ENCODE measurements around the gene ITFG1.

Gene ITFG1

DNA sequence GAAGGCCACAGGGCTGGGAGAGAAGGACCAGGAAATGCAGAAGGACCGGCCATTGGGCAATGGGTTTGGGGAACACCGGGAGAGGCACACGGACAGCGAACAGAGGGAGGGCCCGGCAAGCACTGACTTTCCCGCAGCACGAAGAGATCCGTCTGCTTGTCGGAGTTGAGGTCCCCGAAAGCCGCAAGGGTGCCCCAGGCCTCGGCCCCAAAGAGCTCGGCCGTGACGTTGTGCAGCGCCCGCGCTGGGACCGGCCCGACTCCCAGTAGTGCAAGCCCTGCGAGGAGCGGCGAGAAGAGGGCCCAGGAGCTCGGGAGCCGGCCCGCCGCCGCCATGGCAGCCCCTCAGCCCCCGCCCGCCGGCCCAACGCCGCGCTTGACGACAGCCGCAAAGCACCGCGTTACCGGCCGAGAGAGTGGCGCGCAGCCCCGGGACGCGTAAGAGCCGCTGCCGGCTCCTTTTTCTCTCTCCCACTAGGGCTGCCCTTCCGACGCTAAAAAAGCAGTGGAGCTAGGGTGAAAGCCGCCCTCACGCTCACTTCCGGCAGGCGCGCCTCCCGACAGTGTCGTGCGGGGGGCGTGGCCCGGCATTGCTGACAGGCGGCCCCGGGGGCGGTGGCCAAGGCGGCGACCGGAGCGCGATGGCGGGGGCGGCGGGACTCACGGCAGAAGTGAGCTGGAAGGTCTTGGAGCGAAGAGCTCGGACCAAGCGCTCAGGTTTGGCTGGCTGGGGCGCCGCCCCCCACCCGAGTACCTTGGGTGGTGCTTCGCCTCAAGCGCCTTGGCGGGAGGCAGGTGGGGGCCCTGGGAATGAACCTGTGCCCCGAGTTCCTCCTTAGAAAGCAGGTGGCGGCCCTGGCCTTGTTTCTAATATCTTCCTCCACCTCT lies at the start of gene ITFG1, which contains the start of gene PHKB:
TSS of gene ITFG1 (minus strand) at position 353 of the 887 bp plus-strand sequence. CDS start at position 335, 18 bp downstream.
TSS of gene PHKB (plus strand) at position 621 of the 887 bp plus-strand sequence. CDS start at position 641, 20 bp downstream.
- H3K27ac ChIP-seq (ENCODE audit: low read depth in 2 of 2, low read length in 2 of 2) = peak within 1 kb of the TSS; percentile 96 to 99
- no peaks in the 10 kb centered on the region for H3K27me3 ChIP-seq (ENCODE audit: control insufficient read depth in 2 of 2, insufficient read depth in 2 of 2, low read length in 2 of 2)
- H3K36me3 ChIP-seq (ENCODE audit: control insufficient read depth in 2 of 2, insufficient read depth in 2 of 2, low read length in 2 of 2) = peaks cover 0 to 2% of the 10 kb centered on the region in 2 donors
- H3K4me3 ChIP-seq (ENCODE audit: low read length in 2 of 2) = peak within 1 kb of the TSS; percentile 99
- peak within 1 kb of the TSS; percentile 92 to 93 for H3K9ac ChIP-seq (ENCODE audit: low read depth in 1 of 2, low read length in 2 of 2)
- no peaks in the 10 kb centered on the region for H3K9me3 ChIP-seq (ENCODE audit: control insufficient read depth in 2 of 2, low read length in 2 of 2)
- peaks cover 13 to 14% of the 10 kb centered on the region in 2 donors for H3K4me1 ChIP-seq (ENCODE audit: control insufficient read depth in 2 of 2, insufficient read depth in 2 of 2, low read length in 2 of 2)

DNA sequence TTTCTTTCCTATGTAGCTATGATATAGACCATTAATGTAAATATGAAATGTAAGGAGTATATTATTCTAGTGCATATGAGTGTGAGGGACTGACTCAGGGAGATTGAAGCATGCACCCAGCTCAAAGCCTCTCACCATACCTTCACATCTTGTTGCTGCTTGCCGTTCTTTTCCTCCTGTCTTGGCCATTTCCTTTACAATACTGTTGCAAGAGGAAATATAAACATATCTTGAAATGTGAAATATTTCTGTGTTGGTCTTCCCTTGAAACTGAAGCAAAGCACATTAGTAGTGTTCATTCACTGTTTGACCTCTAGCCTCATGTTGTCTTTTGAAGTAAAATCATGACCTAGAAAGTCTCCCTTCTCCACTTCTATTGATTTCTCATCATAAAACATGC lies 46.8 kb upstream of the ITFG1 start:
- Histone ChIP-seq H3K9ac (ENCODE audit: low read depth in 1 of 2, low read length in 2 of 2) (no peak overlapping the region), H3K27ac (ENCODE audit: low read depth in 2 of 2, low read length in 2 of 2) (no peak overlapping the region), H3K4me3 (ENCODE audit: low read length in 2 of 2) (no peak overlapping the region), H3K9me3 (ENCODE audit: control insufficient read depth in 2 of 2, low read length in 2 of 2) (no peaks in the 10 kb centered on the region), H3K4me1 (ENCODE audit: control insufficient read depth in 2 of 2, insufficient read depth in 2 of 2, low read length in 2 of 2) (no peaks in the 10 kb centered on the region), H3K27me3 (ENCODE audit: control insufficient read depth in 2 of 2, insufficient read depth in 2 of 2, low read length in 2 of 2) (no peaks in the 10 kb centered on the region), H3K36me3 (ENCODE audit: control insufficient read depth in 2 of 2, insufficient read depth in 2 of 2, low read length in 2 of 2) (peaks cover 34 to 48% of the 10 kb centered on the region in 2 donors)

DNA sequence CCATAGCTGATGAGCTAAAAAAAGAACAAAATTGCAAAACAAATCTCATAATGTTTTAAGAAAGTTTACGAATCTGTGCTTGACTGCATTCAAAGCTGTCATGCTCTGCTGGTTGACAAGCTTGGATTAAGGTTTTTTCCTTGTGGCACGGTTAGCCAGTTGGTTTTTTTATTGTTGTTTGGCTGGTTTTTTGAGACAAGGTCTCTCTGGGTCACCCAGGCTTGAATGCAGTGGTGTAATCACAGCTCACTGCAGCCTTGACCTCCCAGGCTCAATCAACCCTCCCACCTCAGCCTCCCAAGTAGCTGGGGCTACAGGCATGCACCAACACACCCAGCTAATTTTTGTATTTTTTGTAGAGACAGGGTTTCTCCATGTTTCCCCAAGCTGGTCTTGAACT lies 45.9 kb upstream of the ITFG1 start:
- Histone ChIP-seq H3K4me1 (ENCODE audit: control insufficient read depth in 2 of 2, insufficient read depth in 2 of 2, low read length in 2 of 2) (no peaks in the 10 kb centered on the region), H3K4me3 (ENCODE audit: low read length in 2 of 2) (no peak overlapping the region), H3K27ac (ENCODE audit: low read depth in 2 of 2, low read length in 2 of 2) (no peak overlapping the region), H3K27me3 (ENCODE audit: control insufficient read depth in 2 of 2, insufficient read depth in 2 of 2, low read length in 2 of 2) (no peaks in the 10 kb centered on the region), H3K9ac (ENCODE audit: low read depth in 1 of 2, low read length in 2 of 2) (no peak overlapping the region), H3K36me3 (ENCODE audit: control insufficient read depth in 2 of 2, insufficient read depth in 2 of 2, low read length in 2 of 2) (peaks cover 32 to 44% of the 10 kb centered on the region in 2 donors), H3K9me3 (ENCODE audit: control insufficient read depth in 2 of 2, low read length in 2 of 2) (no peaks in the 10 kb centered on the region)

- H3K4me3 ChIP-seq (ENCODE audit: low read length in 2 of 2) = no peak overlapping the region
- no peaks in the 10 kb centered on the region for H3K4me1 ChIP-seq (ENCODE audit: control insufficient read depth in 2 of 2, insufficient read depth in 2 of 2, low read length in 2 of 2)
- no peak overlapping the region for H3K9ac ChIP-seq (ENCODE audit: low read depth in 1 of 2, low read length in 2 of 2)
- no peaks in the 10 kb centered on the region for H3K27me3 ChIP-seq (ENCODE audit: control insufficient read depth in 2 of 2, insufficient read depth in 2 of 2, low read length in 2 of 2)
- H3K36me3 ChIP-seq (ENCODE audit: control insufficient read depth in 2 of 2, insufficient read depth in 2 of 2, low read length in 2 of 2) = peaks cover 41 to 46% of the 10 kb centered on the region in 2 donors
- H3K27ac ChIP-seq (ENCODE audit: low read depth in 2 of 2, low read length in 2 of 2) = no peak overlapping the region
- H3K9me3 ChIP-seq (ENCODE audit: control insufficient read depth in 2 of 2, low read length in 2 of 2) = no peaks in the 10 kb centered on the region
These were observed 43.7 kb upstream of the ITFG1 start for GRCh38 chr16:47504599-47504998.

DNA sequence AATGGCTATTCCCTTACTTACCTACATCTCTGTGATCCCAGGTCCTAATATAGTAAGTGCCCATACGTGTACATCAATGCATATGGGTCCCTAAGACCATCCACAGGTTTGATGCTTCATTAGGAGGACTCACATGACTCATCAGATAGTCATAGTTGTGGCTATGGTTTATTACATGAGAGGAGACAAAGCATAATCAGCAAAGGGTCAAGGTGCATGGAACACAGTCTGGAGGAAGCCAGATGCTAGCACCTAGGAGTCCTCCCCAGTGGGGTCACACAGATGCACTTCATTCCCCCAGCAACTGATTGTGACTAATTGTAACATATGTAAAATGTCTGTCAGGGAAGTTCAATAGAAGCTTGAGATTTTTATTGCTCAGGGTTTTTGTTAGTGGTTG lies 43.1 kb upstream of the ITFG1 start:
- H3K36me3 ChIP-seq (ENCODE audit: control insufficient read depth in 2 of 2, insufficient read depth in 2 of 2, low read length in 2 of 2) = peaks cover 47 to 51% of the 10 kb centered on the region in 2 donors
- H3K9ac ChIP-seq (ENCODE audit: low read depth in 1 of 2, low read length in 2 of 2) = no peak overlapping the region

GRCh38 chr16:47499700-47500264 lies 38.9 kb upstream of the ITFG1 start:
- H3K36me3 ChIP-seq (ENCODE audit: control insufficient read depth in 2 of 2, insufficient read depth in 2 of 2, low read length in 2 of 2) = peaks cover 41 to 46% of the 10 kb centered on the region in 2 donors
- H3K27me3 ChIP-seq (ENCODE audit: control insufficient read depth in 2 of 2, insufficient read depth in 2 of 2, low read length in 2 of 2) = no peaks in the 10 kb centered on the region
- no peaks in the 10 kb centered on the region for H3K4me1 ChIP-seq (ENCODE audit: control insufficient read depth in 2 of 2, insufficient read depth in 2 of 2, low read length in 2 of 2)
- no peak overlapping the region for H3K9ac ChIP-seq (ENCODE audit: low read depth in 1 of 2, low read length in 2 of 2)
- H3K4me3 ChIP-seq (ENCODE audit: low read length in 2 of 2) = no peak overlapping the region
- no peaks in the 10 kb centered on the region for H3K9me3 ChIP-seq (ENCODE audit: control insufficient read depth in 2 of 2, low read length in 2 of 2)
- no peak overlapping the region for H3K27ac ChIP-seq (ENCODE audit: low read depth in 2 of 2, low read length in 2 of 2)

More for the DNA sequence above, 43.1 kb upstream of the ITFG1 start:
- no peaks in the 10 kb centered on the region for H3K9me3 ChIP-seq (ENCODE audit: control insufficient read depth in 2 of 2, low read length in 2 of 2)
- no peaks in the 10 kb centered on the region for H3K27me3 ChIP-seq (ENCODE audit: control insufficient read depth in 2 of 2, insufficient read depth in 2 of 2, low read length in 2 of 2)
- no peak overlapping the region for H3K27ac ChIP-seq (ENCODE audit: low read depth in 2 of 2, low read length in 2 of 2)
- no peaks in the 10 kb centered on the region for H3K4me1 ChIP-seq (ENCODE audit: control insufficient read depth in 2 of 2, insufficient read depth in 2 of 2, low read length in 2 of 2)
- no peak overlapping the region for H3K4me3 ChIP-seq (ENCODE audit: low read length in 2 of 2)

- Histone ChIP-seq H3K27ac (ENCODE audit: low read depth in 2 of 2, low read length in 2 of 2) (no peak overlapping the region), H3K4me3 (ENCODE audit: low read length in 2 of 2) (no peak overlapping the region), H3K9ac (ENCODE audit: low read depth in 1 of 2, low read length in 2 of 2) (no peak overlapping the region), H3K27me3 (ENCODE audit: control insufficient read depth in 2 of 2, insufficient read depth in 2 of 2, low read length in 2 of 2) (no peaks in the 10 kb centered on the region), H3K4me1 (ENCODE audit: control insufficient read depth in 2 of 2, insufficient read depth in 2 of 2, low read length in 2 of 2) (peaks cover 0 to 3% of the 10 kb centered on the region in 2 donors), H3K36me3 (ENCODE audit: control insufficient read depth in 2 of 2, insufficient read depth in 2 of 2, low read length in 2 of 2) (peaks cover 35 to 40% of the 10 kb centered on the region in 2 donors), H3K9me3 (ENCODE audit: control insufficient read depth in 2 of 2, low read length in 2 of 2) (no peaks in the 10 kb centered on the region)
These were observed 38.3 kb upstream of the ITFG1 start for GRCh38 chr16:47499080-47499699.

DNA sequence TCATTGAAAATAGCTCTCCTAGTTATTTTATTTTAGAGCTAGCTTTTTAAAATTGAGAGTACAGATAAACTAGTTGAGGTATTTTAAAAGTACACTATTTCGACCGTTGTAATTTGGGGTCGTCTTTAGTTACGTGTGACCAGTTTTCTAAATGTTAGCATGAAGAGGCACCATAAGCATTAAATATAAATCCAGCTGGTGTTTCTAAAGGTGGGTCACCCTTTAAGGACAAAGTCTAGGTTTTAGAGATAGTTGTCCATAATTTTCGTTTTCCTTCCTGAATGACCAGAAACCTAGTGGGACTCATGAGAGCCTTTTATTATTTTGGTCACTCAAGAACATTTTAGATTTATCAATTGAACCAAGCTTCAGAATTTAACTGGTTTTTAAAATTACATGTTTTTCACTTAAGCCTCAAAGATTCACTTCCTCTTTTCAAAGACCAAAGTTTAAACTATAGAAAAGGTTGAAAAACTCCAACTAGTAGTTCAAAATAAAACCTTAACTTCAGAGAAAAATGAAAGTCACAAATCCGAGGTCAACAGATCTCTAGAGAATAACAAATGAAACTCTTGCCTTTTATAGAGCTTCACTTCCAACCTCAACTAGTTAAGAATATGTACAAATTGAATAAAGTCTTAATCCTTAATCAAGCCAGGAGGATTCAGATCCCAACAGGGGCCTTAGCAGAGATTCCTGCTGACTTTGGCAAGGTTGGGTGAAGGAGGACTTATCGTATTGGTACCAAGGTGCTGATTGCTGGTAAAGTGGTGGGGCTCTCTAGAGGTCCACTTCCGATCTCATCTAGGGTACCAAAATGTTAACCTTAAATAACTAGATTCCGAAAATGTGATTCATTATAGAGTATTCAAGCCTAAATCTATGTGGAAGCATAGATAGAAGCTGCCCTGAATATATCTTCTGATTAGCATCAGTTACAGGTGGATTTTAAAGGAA lies 32.8 kb upstream of the ITFG1 start:
- peak overlapping the region; percentile 10 to 33 for H3K27ac ChIP-seq (ENCODE audit: low read depth in 2 of 2, low read length in 2 of 2)
- H3K9ac ChIP-seq (ENCODE audit: low read depth in 1 of 2, low read length in 2 of 2) = no peak overlapping the region
- H3K36me3 ChIP-seq (ENCODE audit: control insufficient read depth in 2 of 2, insufficient read depth in 2 of 2, low read length in 2 of 2) = peaks cover 0 to 1% of the 10 kb centered on the region in 2 donors
- peaks cover 0 to 6% of the 10 kb centered on the region in 2 donors for H3K4me1 ChIP-seq (ENCODE audit: control insufficient read depth in 2 of 2, insufficient read depth in 2 of 2, low read length in 2 of 2)
- no peaks in the 10 kb centered on the region for H3K27me3 ChIP-seq (ENCODE audit: control insufficient read depth in 2 of 2, insufficient read depth in 2 of 2, low read length in 2 of 2)
- peak overlapping the region in 1 of 2 donors; percentile 27 for H3K4me3 ChIP-seq (ENCODE audit: low read length in 2 of 2)
- peaks cover 0 to 11% of the 10 kb centered on the region in 2 donors for H3K9me3 ChIP-seq (ENCODE audit: control insufficient read depth in 2 of 2, low read length in 2 of 2)

Measured in mucosa of rectum (tissue), 2 donors.